ENCODE measurements around the gene POC5.

DNA sequence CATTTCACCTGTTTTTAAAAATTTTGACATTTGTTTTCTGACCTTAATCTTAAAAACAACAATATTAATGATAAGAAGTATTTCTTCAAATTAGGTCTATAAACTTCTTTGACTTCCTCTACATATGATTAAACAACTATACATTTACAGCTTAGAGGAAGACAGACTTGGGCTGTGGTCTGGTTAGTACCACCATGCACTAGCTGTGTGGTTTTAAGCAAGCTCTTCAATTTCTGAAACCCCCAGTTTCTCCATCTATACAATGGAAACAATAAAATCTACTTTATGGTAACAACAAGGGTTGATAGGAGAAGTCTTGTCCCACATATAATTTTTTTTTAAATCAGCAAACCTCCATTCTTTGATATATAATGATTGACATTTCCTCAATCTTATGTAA, 90.3 kb downstream of the POC5 start:
- TF ChIP-seq, protein P1, sequence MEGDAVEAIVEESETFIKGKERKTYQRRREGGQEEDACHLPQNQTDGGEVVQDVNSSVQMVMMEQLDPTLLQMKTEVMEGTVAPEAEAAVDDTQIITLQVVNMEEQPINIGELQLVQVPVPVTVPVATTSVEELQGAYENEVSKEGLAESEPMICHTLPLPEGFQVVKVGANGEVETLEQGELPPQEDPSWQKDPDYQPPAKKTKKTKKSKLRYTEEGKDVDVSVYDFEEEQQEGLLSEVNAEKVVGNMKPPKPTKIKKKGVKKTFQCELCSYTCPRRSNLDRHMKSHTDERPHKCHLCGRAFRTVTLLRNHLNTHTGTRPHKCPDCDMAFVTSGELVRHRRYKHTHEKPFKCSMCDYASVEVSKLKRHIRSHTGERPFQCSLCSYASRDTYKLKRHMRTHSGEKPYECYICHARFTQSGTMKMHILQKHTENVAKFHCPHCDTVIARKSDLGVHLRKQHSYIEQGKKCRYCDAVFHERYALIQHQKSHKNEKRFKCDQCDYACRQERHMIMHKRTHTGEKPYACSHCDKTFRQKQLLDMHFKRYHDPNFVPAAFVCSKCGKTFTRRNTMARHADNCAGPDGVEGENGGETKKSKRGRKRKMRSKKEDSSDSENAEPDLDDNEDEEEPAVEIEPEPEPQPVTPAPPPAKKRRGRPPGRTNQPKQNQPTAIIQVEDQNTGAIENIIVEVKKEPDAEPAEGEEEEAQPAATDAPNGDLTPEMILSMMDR (IDR thresholded peaks at IDR 0.05) = no peak
- no peak for TF ChIP-seq POLR2A (IDR thresholded peaks at IDR 0.05)

Measured in ovary (tissue), 3 donors.